Central memory CD4-positive, alpha-beta T cell (primary cell): ENCODE data around the gene RNF114.
A peak's percentile ranks its signal among the peaks of the same experiment; 100 is the strongest.
"Not testable (repeated sequence)": the region's sequence is repeated elsewhere in the genome, so short reads cannot be mapped to it uniquely, and the experiment has no call there.

ENCODE experiments used
- DNase-seq: peaks from one replicate; pipeline ENCODE4 v3.0.0; 2022

Gene RNF114

DNA sequence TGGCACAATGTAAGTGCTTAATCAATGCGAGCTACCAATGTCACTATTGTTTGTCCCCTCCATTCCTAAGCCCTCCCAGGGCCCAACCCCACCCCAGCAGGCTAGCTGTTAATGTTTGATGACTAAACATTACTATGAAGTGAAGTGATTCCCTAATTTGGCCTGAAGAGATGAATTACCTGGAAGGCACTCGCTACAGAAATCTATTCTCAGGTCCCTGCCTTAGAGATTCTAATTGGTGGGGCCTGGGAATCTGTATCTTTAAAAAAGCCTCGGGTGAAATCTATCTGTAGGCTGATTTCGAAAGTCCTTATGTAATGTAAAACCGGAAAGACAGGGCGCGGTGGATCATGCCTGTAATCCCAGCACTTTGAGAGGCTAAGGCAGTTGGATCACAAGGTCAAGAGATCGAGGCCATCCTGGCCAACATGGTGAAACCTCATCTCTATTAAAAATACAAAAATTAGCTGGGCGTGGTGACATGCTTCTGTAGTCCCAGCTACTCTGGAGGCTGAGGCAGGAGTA lies 29.6 kb downstream of the RNF114 start:
- no peak for DNase-seq

DNA sequence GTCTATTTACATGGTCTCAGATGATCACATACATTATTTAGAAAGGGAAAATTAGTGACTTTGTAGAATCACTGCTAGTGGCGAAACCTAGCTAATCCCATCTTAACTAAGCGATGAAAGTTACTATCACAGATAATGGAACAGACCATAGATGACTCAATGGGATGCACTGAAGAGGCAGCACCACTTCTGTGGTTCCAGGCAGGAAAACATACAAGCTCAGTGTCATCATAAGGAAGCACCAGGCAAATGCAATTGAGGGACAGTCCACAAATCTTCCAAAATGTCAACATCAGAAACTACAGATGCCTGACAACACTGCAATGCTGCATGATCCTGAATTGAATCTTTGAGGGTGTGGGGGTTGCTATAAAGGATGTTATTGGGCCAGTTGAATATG lies 30.7 kb downstream of the RNF114 start:
- DNase-seq: no peak

- no peak for DNase-seq
These were observed 33.0 kb downstream of the RNF114 start for GRCh38 chr20:49969234-49969633.

DNA sequence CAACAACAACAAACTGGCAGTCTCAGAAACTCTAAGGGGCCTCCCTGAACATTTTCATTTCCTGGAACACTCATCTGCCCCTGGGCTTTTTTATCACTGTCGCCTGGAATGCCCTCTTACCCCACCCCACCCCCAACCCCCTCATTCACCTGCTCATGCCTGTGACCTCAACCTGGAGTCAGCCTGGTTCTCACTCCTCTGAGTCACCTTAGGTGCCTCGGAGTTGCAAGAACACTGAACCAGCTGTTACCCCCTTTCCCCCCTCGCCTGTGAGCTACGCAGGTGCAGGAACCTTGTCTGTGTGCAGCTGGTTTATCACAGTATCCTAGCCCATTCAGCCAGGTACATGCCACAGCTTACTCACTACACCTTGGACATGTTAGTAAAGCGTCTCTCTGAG lies 33.7 kb downstream of the RNF114 start:
- DNase-seq: no peak

DNA sequence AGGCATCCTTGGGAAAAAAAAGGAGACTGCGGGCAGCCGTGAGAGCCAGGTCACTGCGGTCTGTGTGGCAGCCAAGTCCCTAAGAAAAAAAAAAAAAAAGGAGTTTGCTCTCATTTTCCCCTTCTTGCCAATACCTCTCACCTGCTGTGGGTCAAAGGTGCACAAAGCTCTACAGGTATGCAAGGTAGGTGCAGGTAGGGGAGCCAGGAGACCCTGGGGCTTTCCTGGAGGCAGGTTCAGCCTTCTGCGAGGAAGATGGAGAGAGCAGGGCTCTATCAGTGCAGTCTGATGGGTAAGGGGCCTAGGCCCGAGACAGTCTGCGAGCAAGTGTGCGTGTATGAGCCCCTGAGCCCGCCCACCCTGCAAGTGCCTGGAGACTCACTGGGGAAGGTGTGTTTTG lies 34.3 kb downstream of the RNF114 start:
- DNase-seq: no peak

- no peak for DNase-seq
These were observed 37.8 kb downstream of the RNF114 start for GRCh38 chr20:49973981-49974380.

- no peak for DNase-seq
These were observed 40.3 kb downstream of the RNF114 start for GRCh38 chr20:49976542-49976941.

DNA sequence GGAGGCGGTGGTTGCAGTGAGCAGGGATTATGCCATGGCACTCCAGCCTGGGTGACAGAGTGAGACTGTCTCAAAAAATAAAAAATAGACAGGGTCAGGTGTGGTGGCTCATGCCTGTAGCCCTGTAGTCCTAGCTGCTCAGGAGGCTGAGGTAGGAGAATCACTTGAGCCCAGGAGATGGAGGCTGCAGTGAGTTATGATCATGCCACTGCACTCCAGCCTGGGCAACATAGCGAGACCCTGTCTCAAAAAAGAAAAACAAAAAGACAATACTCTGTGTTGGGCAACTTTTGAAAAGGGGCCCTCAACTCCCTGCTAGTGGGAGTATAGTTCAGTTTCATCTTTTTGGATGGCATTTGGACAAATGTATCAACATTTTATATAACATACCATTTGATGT lies 41.5 kb downstream of the RNF114 start:
- DNase-seq: not testable (repeated sequence)

- no peak for DNase-seq
These were observed 42.5 kb downstream of the RNF114 start for GRCh38 chr20:49978685-49979029.

GRCh38 chr20:49979030-49979832 lies 43.0 kb downstream of the RNF114 start:
- DNase-seq: peak; percentile 42

- no peak for DNase-seq
These were observed 44.2 kb downstream of the RNF114 start for GRCh38 chr20:49980140-49981008.

GRCh38 chr20:49981218-49982071 lies 45.2 kb downstream of the RNF114 start:
- DNase-seq: no peak

- DNase-seq: no peak
These were observed 45.8 kb downstream of the RNF114 start for GRCh38 chr20:49982072-49982345.

GRCh38 chr20:49982346-49983122 lies 46.3 kb downstream of the RNF114 start, which contains the start of gene SNAI1:
SNAI1 (plus strand) TSS chr20:49982980; CDS start chr20:49983060, 80 bp downstream.
- DNase-seq: peak; percentile 81

DNA sequence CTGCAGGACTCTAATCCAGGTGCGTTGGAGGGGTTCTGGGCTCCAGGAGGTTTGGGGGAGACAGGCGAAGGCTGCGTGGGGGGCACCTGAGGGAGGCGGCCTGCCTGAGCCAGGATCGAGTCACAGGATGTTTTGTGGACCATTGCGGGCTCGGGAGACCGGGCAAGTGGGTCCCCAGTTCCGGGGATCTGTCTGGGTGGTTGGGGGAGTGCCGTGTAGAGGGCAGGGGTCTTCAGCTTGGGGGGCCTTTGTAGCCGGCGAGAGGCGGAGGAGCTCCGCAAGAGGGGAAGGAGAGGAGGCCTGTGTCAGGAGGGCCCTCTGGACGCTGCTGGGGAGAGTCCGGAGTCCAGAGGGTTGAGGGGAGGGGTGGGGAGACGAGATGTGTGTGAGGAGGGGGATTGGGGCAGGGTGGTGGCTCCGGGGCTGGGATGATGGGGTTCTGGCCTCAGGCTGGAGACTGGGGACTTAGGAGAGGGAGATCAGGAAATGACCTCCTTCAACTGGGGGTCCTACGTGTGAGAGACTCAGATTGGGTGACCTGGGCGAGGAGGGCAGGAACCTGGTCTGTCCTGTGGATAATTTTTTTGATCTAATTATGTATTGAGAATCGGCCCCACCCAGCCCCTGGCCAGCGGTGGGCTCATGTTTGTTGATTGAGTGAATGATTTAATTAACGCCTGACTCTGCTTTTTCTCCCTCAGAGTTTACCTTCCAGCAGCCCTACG lies 47.1 kb downstream of the RNF114 start:
- no peak for DNase-seq

GRCh38 chr20:49983848-49984408 lies 47.7 kb downstream of the RNF114 start:
- DNase-seq: no peak

DNA sequence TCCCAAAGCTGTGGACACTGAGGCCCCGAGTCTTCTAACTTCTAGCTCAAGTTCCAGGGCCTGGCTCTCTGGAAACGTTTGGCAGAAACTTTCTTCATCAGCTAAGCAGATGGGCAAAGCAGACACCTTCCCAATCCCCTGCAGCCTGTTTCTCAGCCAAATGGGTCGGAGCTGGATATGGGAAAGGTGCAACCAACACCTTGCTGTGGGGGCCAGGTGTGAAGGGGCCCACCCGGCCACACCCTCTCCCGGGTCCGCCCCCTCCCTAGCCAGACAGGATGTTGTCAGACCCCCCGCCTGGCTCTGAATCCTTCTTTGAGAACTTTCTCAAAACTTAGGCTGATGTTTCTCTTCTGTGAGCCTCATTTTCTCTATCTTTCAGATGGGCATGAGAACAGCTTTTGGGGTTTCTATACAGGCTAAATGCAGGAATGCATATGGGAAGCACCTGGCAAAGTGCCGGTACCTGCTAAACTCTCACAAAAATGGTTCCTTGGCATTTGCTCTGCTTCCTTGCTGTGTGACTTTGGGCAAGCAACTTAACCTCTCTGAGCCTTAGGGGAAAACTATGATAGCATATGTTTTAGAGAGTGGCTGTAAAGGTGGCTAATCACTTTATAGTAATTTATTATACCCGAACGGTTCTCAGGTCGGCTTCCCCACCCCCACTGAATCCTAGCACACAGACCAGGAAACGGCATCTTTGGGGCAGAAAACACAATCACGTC lies 48.4 kb downstream of the RNF114 start:
- no peak for DNase-seq

DNA sequence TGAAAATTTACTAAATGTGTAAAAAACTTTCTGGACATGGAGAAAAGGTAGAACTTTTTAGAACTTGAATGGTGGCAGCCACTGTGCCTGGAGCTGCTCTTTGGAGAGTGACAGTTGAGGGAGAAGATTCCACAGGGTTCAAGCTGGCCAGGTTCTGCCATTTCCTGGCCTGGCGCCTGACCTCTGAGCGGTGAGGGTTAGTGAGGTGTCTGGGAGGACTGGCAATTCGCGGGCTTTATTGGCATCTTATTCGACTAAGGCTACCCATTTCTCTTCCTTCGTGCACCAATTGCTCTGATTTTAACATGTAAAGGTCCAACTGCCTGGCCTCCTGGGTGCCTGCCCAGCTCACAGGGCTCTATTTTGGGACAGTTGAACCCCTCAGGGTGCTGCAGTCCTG lies 49.0 kb downstream of the RNF114 start:
- no peak for DNase-seq

DNA sequence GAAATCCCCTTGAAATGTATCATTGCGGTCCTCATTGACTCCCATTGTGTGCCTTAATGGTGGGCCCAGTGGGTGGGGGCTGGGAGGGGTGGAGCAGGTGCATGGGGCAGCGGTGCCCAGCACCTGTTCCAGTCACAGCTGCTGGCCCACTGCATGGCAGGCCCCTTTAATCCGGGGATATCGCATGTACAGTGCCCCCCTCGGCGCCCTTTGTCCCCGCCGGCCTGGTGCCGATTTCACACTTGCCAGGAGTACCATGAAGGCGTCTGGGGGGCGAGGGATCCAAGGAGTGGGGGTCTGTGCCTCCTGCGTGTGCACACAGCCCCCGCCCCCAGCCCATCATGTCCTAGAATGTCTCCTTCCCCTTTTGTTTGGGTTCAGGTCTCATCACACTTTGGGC lies 49.4 kb downstream of the RNF114 start:
- no peak for DNase-seq

- DNase-seq: no peak
These were observed 49.9 kb downstream of the RNF114 start for GRCh38 chr20:49986049-49986448.
